ENCODE measurements around the gene SLFNL1. TPM values are rescaled to one million over a fixed set of nuclear protein-coding genes. Genes with fewer than 3 reads are reported as not detected.

Gene SLFNL1
- total and polyA plus RNA-seq, 2 experiments from 2014 or later, result 0.14 to 0.29 TPM

GRCh38 chr1:40982721-40983120 lies 38.8 kb downstream of the SLFNL1 start:
- Histone ChIP-seq H3K4me2 (no peak overlapping the region), H3K79me2 (replicated peaks; ENCODE audit: insufficient read depth) (peaks cover 60% of the 10 kb centered on the region), H3K27me3 (ENCODE audit: insufficient read depth) (no peaks in the 10 kb centered on the region), H3K4me3 (no peak overlapping the region), H3K4me1 (ENCODE audit: insufficient read depth) (peaks cover 23% of the 10 kb centered on the region), H3K9me2 (ENCODE audit: insufficient read depth) (no peaks in the 10 kb centered on the region), H3K27ac (ENCODE audit: low read depth) (0 out of 2 replicates have a peak overlapping the region, but pooled peaks have one; percentile 45), H3K36me3 (ENCODE audit: insufficient read depth) (peaks cover 39% of the 10 kb centered on the region), H3F3A (replicated peaks; ENCODE audit: low read depth) (0 out of 2 replicates have a peak, but pooled peaks cover 3% of the 10 kb centered on the region), H2AFZ (no peak overlapping the region), H4K20me1 (replicated peaks; ENCODE audit: insufficient read depth) (peaks cover 33% of the 10 kb centered on the region)
- ATAC-seq (no peak), DNase-seq (ENCODE audit: low spot score) (no peak)
- Mint-ChIP-seq H3K4me1 (peaks cover 21% of the 10 kb centered on the region), H3K27me3 (ENCODE audit: insufficient read depth, low read depth, poor library complexity) (peaks cover 8% of the 10 kb centered on the region), H3K27ac (0 out of 2 replicates have a peak overlapping the region, but pooled peaks have one; percentile 30), H3K4me3 (no peak overlapping the region), H3K9me3 (no peaks in the 10 kb centered on the region), H3K36me3 (ENCODE audit: low read depth) (peaks cover 55% of the 10 kb centered on the region)
- TF ChIP-seq JUNB (IDR thresholded peaks at IDR 0.05; ENCODE audit: unreplicated experiment) (no peak), CREB1 (CRISPR knock-in tag; IDR thresholded peaks at IDR 0.05; ENCODE audit: low read depth) (no peak), CTCF (conservative IDR thresholded peaks at IDR 0.05; ENCODE audit: low read depth in 2 of 2) (no peak), EZH2phosphoT487 (IDR thresholded peaks at IDR 0.05; ENCODE audit: unreplicated experiment) (no peak), POLR2AphosphoS5 (IDR thresholded peaks at IDR 0.05; ENCODE audit: low read depth) (no peak), ZNF114 (CRISPR knock-in tag; IDR thresholded peaks at IDR 0.05) (no peak), EZH2 (IDR thresholded peaks at IDR 0.05; ENCODE audit: low read depth, unreplicated experiment) (no peak), ETS1 (IDR thresholded peaks at IDR 0.05) (no peak), ZNF331 (CRISPR knock-in tag; IDR thresholded peaks at IDR 0.05; ENCODE audit: low read depth) (no peak), STAT1 (IDR thresholded peaks at IDR 0.05; ENCODE audit: unreplicated experiment) (no peak), NANOG (IDR thresholded peaks at IDR 0.05; ENCODE audit: borderline replicate concordance) (no peak)
- TF ChIP-seq, protein P1, sequence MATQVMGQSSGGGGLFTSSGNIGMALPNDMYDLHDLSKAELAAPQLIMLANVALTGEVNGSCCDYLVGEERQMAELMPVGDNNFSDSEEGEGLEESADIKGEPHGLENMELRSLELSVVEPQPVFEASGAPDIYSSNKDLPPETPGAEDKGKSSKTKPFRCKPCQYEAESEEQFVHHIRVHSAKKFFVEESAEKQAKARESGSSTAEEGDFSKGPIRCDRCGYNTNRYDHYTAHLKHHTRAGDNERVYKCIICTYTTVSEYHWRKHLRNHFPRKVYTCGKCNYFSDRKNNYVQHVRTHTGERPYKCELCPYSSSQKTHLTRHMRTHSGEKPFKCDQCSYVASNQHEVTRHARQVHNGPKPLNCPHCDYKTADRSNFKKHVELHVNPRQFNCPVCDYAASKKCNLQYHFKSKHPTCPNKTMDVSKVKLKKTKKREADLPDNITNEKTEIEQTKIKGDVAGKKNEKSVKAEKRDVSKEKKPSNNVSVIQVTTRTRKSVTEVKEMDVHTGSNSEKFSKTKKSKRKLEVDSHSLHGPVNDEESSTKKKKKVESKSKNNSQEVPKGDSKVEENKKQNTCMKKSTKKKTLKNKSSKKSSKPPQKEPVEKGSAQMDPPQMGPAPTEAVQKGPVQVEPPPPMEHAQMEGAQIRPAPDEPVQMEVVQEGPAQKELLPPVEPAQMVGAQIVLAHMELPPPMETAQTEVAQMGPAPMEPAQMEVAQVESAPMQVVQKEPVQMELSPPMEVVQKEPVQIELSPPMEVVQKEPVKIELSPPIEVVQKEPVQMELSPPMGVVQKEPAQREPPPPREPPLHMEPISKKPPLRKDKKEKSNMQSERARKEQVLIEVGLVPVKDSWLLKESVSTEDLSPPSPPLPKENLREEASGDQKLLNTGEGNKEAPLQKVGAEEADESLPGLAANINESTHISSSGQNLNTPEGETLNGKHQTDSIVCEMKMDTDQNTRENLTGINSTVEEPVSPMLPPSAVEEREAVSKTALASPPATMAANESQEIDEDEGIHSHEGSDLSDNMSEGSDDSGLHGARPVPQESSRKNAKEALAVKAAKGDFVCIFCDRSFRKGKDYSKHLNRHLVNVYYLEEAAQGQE (IDR thresholded peaks at IDR 0.05; ENCODE audit: unreplicated experiment), result no peak
- TF ChIP-seq, protein P2, sequence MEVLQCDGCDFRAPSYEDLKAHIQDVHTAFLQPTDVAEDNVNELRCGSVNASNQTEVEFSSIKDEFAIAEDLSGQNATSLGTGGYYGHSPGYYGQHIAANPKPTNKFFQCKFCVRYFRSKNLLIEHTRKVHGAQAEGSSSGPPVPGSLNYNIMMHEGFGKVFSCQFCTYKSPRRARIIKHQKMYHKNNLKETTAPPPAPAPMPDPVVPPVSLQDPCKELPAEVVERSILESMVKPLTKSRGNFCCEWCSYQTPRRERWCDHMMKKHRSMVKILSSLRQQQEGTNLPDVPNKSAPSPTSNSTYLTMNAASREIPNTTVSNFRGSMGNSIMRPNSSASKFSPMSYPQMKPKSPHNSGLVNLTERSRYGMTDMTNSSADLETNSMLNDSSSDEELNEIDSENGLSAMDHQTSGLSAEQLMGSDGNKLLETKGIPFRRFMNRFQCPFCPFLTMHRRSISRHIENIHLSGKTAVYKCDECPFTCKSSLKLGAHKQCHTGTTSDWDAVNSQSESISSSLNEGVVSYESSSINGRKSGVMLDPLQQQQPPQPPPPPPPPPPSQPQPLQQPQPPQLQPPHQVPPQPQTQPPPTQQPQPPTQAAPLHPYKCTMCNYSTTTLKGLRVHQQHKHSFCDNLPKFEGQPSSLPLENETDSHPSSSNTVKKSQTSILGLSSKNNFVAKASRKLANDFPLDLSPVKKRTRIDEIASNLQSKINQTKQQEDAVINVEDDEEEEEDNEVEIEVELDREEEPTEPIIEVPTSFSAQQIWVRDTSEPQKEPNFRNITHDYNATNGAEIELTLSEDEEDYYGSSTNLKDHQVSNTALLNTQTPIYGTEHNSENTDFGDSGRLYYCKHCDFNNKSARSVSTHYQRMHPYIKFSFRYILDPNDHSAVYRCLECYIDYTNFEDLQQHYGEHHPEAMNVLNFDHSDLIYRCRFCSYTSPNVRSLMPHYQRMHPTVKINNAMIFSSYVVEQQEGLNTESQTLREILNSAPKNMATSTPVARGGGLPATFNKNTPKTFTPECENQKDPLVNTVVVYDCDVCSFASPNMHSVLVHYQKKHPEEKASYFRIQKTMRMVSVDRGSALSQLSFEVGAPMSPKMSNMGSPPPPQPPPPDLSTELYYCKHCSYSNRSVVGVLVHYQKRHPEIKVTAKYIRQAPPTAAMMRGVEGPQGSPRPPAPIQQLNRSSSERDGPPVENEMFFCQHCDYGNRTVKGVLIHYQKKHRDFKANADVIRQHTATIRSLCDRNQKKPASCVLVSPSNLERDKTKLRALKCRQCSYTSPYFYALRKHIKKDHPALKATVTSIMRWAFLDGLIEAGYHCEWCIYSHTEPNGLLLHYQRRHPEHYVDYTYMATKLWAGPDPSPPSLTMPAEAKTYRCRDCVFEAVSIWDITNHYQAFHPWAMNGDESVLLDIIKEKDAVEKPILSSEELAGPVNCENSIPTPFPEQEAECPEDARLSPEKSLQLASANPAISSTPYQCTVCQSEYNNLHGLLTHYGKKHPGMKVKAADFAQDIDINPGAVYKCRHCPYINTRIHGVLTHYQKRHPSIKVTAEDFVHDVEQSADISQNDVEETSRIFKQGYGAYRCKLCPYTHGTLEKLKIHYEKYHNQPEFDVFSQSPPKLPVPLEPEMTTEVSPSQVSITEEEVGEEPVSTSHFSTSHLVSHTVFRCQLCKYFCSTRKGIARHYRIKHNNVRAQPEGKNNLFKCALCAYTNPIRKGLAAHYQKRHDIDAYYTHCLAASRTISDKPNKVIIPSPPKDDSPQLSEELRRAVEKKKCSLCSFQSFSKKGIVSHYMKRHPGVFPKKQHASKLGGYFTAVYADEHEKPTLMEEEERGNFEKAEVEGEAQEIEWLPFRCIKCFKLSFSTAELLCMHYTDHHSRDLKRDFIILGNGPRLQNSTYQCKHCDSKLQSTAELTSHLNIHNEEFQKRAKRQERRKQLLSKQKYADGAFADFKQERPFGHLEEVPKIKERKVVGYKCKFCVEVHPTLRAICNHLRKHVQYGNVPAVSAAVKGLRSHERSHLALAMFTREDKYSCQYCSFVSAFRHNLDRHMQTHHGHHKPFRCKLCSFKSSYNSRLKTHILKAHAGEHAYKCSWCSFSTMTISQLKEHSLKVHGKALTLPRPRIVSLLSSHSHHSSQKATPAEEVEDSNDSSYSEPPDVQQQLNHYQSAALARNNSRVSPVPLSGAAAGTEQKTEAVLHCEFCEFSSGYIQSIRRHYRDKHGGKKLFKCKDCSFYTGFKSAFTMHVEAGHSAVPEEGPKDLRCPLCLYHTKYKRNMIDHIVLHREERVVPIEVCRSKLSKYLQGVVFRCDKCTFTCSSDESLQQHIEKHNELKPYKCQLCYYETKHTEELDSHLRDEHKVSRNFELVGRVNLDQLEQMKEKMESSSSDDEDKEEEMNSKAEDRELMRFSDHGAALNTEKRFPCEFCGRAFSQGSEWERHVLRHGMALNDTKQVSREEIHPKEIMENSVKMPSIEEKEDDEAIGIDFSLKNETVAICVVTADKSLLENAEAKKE (CRISPR knock-in tag; IDR thresholded peaks at IDR 0.05), result no peak

Data from GM23338 (cell line).